HG03378 (cell line): Measurements from ENCODE around the gene ARVCF.

Source experiments
- ATAC-seq: cut with Tn5 transposase; IDR thresholded peaks from one replicate; pipeline ENCODE4 v1.9.1; 2021; ENCODE audit warnings: mild to moderate bottlenecking, moderate library complexity; ENCODE audit not compliant: unreplicated experiment

ARVCF gene

DNA sequence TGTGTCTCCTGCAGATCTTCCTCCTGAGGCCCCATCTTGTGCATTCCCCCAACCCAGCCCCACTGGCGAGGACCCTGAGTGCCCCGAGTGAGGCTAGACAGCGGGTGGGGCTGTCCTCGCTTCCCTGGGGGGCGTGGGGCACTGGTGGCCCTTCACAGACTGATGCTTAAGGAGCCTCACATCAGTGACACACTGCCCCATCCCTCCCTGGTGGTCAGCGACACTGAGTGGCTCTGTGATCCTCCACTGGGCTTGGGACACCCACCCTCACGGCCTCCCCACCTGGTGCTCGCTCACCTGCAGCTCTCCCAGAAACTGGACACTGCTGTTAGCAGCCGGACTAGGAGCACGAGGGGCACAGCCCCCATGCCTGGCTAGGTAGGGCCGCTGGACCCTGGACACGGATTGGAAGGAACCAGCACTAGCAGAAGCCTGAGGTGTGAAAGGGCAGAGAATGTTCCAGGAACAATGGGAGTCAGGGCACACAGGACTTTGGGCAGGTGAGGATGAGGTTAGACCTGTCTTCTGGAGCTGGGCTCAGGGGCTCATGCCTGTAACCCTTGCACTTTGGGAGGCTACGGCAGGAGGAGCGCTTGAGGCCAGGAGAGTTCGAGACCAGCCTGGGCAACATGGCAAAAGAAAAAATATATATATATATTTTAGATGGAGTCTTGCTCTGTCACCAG lies 51.8 kb downstream of the ARVCF start:
- ATAC-seq: no peak

DNA sequence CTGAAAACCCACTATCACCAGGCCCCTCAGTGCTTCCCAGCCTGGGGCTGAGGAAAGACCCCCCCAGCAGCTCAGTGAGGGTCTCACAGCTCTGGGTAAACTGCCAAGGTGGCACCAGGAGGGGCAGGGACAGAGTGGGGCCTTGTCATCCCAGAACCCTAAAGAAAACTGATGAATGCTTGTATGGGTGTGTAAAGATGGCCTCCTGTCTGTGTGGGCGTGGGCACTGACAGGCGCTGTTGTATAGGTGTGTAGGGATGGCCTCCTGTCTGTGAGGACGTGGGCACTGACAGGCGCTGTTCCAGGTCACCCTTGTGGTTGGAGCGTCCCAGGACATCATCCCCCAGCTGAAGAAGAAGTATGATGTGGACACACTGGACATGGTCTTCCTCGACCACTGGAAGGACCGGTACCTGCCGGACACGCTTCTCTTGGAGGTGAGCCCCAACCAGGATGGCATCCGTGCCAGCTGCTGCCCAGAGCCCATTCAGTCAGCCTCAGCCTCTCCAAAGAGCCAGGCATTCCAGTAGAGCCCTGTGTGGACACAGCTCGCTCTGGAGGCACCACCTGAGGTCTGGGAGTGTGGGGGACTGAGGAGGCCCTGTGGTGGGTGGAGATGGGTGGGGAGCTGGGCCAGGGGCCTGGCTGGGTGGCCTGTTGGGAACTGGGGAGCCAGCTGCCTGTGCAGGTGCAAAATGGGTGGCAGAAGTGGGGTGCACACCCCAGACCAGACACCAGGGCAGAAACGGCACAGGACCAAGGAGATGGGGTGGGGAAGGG lies 52.6 kb downstream of the ARVCF start:
- ATAC-seq: no peak

DNA sequence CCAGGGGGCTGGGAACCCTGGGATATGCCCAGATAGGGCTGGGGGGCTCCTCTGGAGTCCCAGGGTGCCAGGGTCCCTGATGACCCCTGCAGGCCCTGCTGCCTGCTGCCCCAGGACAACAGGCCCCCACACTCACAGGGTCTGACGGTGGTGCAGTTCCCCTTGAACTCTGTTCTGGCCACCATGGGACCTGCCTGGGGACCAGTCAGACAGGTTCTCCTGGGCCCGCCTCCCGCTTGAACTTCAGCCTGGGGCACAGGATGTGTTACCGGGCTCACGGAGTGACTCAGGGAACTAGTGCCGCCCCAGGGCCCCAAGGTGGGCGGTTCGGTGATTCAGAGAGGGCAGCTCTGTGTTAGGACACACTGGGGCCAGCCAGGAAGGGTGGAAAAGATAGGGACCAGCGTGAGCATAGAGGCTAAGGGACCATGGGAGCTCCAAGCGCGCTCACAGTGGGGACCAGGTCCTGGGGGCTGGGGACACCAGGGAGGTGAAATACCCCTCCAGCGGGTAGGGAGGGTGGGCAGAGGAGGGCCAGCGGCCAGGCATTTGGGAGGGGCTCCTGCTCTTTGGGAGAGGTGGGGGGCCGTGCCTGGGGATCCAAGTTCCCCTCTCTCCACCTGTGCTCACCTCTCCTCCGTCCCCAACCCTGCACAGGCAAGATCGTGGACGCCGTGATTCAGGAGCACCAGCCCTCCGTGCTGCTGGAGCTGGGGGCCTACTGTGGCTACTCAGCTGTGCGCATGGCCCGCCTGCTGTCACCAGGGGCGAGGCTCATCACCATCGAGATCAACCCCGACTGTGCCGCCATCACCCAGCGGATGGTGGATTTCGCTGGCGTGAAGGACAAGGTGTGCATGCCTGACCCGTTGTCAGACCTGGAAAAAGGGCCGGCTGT lies 53.5 kb downstream of the ARVCF start:
- no peak for ATAC-seq

DNA sequence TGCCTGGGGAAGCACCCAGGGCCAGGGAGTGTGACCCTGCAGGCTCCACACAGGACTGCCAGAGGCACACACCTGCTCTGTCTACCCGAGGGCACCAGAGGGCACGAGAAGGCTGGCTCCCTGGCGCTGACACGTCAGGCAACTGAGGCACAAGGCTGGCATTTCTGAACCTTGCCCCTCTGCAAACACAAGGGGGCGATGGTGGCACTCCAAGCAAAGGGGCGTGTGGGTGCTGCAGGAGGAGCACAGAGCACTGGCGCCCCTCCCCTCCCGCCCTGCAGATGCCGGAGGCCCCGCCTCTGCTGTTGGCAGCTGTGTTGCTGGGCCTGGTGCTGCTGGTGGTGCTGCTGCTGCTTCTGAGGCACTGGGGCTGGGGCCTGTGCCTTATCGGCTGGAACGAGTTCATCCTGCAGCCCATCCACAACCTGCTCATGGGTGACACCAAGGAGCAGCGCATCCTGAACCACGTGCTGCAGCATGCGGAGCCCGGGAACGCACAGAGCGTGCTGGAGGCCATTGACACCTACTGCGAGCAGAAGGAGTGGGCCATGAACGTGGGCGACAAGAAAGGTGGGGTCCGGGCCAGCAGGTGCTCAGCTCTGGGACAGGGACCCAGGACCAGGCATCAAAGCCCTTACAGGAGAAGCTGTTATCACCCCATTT lies 54.2 kb downstream of the ARVCF start:
- no peak for ATAC-seq

DNA sequence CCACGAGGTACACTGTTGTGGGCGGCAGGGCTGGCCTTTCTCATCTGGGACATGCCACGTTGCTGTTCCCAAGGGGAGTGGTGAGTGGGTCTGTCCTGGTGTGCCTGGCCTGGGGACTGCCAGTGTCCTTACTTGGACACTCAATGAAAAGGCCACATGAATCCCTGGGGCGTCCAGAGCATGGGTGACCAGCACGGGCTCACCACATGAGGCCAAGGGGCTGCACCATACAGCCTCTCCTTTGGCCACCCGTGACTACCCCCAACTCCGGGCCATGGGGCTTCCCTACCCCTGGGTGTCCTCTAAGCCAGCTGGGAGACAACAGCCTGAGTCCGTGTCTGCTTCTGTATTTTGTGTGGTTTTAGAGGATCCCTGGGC lies 54.8 kb downstream of the ARVCF start:
- no peak for ATAC-seq

DNA sequence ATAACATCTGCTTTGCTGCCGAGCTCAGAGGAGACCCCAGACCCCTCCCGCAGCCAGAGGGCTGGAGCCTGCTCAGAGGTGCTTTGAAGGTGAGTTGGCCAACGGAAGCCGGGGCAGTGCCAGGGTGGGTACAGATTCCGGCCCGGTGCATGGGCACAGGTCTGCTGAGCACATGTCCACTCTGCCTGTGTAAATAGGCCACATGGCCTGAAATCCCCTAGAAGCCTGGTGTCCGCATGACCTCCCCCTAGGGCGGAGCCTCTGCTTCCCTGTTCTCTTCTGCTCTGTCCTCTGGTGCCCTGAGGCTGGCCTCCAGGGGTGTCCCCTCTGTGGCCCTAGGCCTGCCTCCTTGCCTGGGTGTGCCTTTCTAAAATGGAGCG lies 55.4 kb downstream of the ARVCF start:
- ATAC-seq: no peak

DNA sequence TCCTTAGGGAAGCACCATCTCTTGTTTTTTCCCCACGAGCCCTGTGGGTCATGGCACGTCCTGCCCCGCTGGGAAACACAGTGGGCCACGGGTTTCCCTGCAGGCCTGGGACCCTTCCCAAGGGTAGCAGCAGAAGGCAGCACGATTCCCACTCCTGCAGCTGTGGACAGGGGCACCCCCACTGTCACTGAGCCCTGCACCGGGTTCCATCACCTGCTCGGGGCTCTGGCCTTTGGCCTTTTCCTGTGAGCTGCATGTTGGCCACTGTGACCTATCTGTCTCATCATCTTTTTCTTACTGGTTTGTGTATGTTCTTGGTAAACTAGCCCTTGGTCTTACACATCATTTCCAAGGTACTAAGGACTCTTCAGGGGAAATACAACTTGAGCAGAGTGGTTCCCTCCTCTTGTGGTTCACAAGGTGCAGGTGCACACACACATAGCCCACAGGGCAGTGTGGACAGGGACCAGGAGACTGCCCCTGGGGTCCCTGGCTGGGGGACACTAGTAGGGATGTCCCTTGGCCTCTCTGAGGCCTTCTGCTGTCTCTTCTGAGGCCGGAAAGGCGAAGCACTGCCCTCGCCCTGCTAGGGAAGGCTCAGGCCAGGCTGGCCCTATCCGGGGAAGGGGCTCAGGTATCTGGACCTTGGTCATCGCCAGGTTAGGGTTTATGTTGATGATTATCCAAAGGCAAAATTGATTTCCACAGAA lies 56.0 kb downstream of the ARVCF start:
- ATAC-seq: no peak

DNA sequence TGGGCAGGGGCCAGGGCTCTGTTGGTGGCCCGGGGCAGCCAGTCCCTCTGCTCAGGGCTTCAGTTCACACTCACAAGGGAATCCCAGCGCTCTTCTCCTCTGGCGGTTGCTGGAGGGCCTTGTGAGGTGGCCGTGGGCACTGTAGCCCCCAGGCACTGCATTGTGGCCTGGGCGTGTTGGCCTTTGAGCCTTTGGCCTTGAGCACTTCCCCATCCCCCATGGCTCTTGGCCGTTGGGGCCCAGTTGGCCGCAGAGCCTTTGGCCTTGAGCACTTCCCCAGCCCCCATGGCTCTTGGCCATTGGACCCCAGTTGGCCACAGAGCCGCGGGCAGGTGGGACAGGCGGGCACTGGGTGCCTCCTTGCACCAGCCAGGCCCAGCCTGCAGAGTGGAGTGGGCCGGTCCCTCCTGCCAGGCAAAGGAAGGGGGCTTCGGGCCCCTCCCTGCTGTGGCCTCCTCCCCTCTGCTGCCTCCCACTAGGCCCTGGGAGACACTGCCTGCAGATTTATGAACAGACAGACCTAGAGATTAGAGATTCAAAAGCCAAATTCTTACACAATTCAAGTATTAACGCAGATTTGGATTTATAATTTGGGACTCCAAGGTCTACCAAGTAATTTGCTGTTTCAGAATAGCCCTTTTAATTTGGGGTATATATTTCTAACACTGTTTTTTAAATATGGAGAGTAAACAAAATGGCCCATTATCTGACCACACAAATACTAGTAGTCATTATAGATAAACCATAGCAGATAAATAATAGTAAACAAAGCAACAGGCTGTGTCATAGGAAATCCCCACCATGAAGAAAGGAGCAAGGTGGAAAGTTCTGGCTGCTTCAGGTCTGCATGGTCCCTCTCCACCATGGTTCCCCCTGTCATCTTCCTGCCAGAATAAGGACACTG lies 56.8 kb downstream of the ARVCF start:
- ATAC-seq: no peak

DNA sequence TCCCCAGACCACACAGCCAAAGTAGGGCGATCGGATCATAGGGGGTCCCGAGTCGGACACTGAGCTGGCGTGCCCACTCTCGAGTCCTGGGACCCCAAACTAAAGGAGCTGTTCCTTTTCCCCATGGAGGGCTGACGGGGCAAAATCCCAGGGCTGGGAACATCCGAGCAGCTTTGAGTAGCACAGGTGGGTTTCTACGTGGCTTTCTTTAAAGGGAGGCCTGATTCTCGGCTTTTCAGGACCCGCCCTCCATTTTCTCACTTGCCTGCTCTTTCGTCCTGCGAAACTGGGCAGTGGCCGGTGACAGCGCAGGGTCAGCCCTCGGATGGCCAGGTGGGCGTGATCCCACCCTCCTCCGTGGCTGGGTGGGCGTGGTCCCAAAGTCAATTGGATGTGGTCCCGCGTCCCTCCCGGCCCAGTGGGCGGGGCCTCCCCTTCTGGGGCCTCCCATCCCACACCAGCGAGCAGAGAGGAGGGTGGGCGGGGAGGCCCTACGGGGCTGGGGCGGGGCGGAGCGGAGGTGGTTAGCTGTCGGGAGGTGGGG lies 57.5 kb downstream of the ARVCF start:
- no peak for ATAC-seq

DNA sequence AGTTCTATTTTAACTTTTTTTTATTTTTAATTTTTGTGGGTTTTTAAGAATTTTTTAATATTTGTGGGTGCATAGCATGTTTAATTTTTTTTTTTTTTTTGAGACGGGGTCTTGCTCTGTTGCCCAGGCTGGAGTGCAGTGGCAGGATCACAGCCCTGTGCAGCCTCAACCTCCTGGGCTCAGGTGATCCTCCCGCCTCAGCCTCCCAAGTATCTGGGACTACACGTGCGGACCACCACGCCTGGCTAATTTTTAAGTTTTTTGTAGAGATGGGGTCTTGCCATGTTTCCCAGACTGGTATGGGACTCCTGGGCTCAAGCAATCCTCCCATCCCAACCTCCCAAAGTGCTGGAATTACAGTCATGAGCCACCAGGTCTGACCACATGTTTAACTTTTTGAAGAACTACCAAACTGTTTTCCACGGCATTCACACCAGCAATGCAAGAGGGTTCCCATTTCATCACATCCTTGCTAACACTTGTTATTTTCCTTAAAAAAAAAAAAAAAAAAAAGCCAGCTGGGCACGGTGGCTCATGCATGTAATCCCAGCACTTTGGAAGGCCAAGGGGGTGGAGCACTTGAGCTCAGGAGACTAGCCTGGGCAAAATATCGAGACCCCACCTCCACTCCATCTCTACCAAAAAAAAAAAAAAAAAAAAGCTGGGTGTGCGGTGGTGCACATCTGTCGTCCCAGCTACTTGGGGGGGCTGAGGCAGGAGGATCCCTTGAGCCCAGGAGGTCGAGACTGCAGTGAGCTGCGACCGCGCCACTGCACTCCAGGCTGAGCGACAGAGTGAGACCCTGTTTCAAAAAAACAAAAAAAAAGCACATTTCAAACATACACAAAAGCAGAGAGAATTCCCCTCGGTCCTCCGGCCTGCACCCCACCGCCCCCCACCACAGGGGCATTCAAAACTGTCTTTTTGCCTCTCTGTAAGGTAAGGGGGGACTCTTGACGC lies 58.3 kb downstream of the ARVCF start:
- ATAC-seq: no peak

DNA sequence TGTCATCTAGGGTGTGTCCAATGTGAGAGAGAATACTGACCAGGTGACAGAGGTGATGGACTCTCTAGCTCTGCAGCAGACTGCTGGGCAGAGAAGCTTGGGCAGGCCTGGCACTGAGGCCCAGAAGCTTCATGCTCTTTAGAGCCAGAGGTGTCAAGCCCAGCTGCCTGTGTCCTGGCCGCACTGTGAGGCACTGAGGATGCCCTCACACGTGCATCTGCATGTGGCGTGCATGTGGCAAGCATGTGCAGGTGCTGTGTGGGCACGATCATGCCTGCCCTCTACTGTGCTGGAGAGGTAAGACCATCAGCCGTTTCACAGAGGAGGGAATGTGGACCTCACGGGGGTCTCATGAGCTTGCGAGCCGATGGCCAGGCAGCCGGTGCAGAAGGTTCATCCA lies 59.2 kb downstream of the ARVCF start:
- ATAC-seq: no peak

DNA sequence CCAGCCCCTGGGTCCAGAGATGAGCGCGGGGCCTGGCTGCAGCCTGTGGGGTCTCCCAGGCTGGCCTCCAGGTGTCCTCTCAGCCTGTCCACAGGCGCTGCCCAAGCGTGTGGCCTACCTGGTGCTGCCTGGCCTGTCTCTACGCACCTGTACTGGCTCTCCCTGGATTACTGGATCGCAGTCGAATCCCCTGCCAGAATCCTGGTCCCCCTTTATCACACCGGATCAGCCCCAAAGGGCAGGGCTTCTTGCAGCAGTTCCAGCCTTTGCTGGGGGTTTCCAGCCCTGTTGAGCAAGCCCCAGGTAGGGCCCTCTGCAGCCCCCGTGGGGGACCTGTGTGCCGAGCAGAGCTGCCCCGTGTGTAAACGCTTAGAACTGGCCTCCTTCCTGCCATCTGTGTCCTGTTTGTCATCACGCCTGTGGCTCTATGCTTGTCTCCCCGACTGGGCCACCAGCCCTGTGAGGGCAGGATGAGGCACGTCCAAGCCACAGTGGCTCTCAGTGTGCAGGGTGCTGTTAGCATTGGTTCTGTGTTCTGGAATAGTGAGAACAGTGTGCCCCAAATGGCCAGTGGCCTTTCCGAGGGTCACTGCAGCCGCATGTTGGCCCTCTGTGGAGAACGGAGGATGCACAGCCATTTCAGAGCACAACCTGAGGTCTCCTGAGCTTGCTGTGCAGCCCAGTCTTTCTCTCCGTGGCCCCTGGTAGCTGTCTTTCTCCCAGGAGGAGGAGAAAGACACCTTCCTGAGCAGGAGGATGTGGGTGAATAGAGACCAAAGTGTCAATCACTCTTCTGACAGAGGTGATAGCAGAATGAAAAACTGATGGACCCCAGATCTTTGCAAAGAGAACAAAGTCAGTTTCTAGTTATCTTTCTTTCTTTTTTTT lies 61.1 kb downstream of the ARVCF start:
- ATAC-seq: no peak

DNA sequence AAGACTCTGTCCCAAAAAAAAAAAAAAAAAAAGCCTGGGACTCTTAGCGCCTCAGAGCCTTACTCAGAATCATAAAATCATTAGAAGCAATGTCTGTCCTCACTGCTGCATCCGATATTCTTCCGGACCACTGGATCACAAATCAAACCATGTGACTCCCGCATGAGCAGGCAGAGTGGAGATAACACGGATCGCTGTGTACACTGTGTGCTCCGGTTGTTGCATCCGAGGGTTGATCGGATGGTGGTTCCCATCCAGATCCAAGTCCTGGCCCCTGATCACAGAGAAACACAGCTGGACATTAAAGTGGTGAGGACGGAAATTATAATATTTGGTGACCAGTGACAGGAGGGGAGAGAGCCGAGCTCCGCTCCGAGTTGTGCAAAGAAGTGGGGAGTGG lies 65.3 kb downstream of the ARVCF start:
- no peak for ATAC-seq

DNA sequence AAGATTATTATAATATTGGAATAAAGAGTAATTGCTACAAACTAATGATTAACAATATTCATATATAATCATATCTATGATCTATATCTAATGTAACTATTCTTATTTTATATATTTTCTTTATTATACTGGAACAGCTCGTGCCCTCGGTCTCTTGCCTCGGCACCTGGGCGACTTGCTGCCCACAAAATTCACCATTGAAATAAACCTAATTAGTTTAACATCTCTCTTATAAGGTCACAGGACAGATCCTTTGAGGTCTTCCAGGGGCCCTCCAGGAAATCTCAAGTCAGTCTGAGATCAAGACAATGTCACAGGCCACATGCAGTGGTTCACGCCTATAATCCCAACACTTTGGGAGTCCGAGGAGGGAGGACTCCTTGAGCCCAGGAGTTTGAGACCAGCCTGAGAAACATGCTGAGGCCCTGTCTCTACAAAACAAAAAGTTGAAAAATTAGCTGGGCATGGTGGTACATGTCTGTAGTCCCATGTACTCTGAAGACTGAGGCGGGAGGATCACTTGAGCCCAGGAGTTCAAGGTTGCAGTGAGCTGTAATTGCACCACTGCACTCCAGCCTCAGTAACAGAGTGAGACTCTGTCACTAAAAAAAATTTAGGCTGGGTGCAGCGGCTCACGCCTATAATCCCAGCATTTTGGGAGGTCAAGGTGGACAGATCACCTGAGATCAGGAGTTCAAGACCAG lies 68.4 kb downstream of the ARVCF start:
- no peak for ATAC-seq

DNA sequence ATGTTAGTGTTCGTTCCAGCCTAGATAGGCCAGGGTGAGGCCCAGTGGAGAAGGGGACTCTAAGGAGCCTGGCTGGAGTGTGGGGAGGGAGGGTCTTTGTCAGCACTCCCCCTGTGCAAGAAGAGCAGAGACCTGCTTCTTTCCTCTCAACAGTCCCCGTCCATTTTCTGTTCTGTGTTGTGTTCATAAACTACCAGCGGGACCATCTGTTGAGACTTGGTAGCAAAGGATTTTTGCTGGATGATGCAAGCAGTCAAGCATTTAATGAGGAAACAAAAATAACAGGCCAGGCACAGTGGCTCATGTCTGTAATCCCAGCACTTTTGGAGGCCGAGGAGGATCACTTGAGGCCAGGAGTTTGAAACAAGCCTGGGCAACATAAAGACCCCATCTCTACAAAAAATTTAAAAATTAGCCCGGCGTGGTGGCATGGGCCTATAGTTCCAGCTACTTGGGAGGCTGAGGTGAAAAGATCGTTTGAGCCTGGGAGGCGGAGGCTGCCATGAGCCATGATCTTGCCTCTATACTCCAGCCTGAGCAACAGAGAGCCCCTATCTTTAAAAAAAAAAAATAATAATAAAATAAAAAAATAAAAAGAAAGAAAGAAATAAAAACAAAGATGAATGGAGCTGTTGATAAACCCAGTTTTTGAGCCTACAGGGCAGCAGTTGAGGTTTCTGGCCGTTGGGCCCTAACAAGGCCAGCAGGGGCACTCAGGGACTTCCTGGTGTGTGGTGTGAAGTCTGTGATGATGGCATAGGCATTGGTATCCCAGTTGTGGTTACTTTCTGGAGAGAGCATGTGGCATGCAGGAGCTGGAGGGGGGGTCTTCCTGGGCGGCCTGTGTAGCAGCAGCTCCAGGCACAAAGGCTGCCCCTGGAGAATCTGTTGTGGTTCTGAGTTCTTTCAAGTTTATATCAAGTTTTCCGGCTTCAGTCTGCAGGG lies 73.3 kb downstream of the ARVCF start:
- ATAC-seq: no peak
